OCI-LY3 (cell line): Measurements from ENCODE around the gene TMEM272.

ENCODE experiments used
- EZH2phosphoT487 ChIP-seq: fragments of 200-600 bp; shearing (Covaris generic); IDR thresholded peaks from 2 replicates; pipeline ENCODE4 v1.6.1; 2018; ENCODE audit warnings: antibody characterized with exemption, mixed run types, low read depth
- TF ChIP-seq, protein P1 (sequence below): fragments of 200-600, 300-600 bp; sonication (generic); IDR thresholded peaks from 2 replicates; pipeline ENCODE4 v1.5.1; 2014; ENCODE audit warnings: antibody characterized with exemption, low read length, low read depth

GRCh38 chr13:51803422-51804294 lies 41.3 kb downstream of the TMEM272 start, which contains the start of gene DHRS12:
- TF ChIP-seq, protein P1, sequence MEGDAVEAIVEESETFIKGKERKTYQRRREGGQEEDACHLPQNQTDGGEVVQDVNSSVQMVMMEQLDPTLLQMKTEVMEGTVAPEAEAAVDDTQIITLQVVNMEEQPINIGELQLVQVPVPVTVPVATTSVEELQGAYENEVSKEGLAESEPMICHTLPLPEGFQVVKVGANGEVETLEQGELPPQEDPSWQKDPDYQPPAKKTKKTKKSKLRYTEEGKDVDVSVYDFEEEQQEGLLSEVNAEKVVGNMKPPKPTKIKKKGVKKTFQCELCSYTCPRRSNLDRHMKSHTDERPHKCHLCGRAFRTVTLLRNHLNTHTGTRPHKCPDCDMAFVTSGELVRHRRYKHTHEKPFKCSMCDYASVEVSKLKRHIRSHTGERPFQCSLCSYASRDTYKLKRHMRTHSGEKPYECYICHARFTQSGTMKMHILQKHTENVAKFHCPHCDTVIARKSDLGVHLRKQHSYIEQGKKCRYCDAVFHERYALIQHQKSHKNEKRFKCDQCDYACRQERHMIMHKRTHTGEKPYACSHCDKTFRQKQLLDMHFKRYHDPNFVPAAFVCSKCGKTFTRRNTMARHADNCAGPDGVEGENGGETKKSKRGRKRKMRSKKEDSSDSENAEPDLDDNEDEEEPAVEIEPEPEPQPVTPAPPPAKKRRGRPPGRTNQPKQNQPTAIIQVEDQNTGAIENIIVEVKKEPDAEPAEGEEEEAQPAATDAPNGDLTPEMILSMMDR = 0 out of 2 replicates have a peak, but pooled peaks have one; percentile 9
- no peak for TF ChIP-seq EZH2phosphoT487
